Measurements from ENCODE around the gene SLX4. TPM values are rescaled to one million over a fixed set of nuclear protein-coding genes. Genes with fewer than 3 reads are reported as not detected.

The SLX4 gene
- polyA plus RNA-seq, 1 experiment = 1.6 TPM

DNA sequence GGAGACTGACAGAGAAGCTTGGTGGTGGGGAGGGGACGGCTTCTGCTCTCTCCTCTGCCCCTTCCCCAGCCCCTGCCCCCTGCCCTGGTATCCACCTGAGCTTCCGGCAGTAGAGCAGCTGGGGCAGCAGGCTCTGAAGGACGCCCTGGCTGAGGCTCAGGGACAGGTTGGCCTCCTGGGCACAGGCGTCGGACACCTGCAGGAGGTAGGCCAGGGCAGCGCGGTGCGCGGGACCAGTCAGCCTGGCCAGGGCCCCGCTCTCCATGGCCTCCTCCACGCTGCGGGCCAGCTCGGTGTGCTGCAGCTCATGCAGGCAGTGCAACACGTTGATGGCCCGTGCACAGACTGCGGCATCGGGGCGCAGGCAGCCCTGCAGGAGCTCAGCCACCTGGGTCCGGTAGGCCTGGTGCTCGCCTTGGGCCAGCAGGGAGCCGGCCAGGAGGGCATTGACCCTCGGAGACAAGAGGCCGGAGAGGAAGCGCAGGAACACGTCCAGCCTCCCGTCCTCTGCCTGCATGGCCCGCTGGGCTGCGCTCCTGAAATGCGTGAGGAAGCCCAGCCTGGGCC is 48.4 kb downstream of the SLX4 start:
- CTCF ChIA-PET = interaction anchor here (0.5 kb wide), 1 partner anchor 11 kb away, joined by 3 read pairs; no protein-coding TSS in a partner anchor
- H3K4me3 ChIP-seq (ENCODE audit: low read depth, low read length) = no peak overlapping the region
- DNase-seq (ENCODE audit: low read depth, low spot score) = no peak
- POLR2A ChIA-PET = no interaction called here
- TF ChIP-seq, protein P1, sequence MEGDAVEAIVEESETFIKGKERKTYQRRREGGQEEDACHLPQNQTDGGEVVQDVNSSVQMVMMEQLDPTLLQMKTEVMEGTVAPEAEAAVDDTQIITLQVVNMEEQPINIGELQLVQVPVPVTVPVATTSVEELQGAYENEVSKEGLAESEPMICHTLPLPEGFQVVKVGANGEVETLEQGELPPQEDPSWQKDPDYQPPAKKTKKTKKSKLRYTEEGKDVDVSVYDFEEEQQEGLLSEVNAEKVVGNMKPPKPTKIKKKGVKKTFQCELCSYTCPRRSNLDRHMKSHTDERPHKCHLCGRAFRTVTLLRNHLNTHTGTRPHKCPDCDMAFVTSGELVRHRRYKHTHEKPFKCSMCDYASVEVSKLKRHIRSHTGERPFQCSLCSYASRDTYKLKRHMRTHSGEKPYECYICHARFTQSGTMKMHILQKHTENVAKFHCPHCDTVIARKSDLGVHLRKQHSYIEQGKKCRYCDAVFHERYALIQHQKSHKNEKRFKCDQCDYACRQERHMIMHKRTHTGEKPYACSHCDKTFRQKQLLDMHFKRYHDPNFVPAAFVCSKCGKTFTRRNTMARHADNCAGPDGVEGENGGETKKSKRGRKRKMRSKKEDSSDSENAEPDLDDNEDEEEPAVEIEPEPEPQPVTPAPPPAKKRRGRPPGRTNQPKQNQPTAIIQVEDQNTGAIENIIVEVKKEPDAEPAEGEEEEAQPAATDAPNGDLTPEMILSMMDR (IDR thresholded peaks at IDR 0.05; ENCODE audit: low read depth, low read length) = no peak
- H3K9me3 ChIP-seq (ENCODE audit: control insufficient read depth, insufficient read depth, low read length) = peaks cover 10% of the 10 kb centered on the region
- H3K27me3 ChIP-seq (ENCODE audit: control insufficient read depth, insufficient read depth, low read length) = peaks cover 4% of the 10 kb centered on the region
- no peak overlapping the region for H3K27ac ChIP-seq (ENCODE audit: low read depth, low read length)

DNA sequence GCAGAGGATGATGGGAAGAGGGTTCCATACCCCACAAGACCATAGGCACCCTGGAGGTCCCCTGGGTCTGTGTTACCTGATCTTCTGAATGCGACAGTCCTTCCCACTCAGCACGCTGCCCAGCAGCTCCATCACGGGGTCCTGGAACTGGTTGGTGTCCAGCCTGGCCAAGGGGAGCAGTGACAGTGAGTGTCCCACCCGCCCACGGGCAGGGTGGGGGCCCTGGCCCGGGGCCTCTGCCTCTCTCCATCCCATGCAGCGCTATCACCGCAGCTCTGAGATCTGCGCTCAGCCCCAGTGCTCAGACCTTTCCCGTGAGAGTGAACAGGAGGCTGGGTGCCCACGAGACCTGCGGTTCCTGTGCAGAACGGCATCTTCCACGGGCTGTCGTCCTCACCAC is 49.8 kb downstream of the SLX4 start:
- peaks cover 6% of the 10 kb centered on the region for H3K27me3 ChIP-seq (ENCODE audit: control insufficient read depth, insufficient read depth, low read length)
- DNase-seq (ENCODE audit: low read depth, low spot score) = no peak
- TF ChIP-seq, protein P1 (IDR thresholded peaks at IDR 0.05; ENCODE audit: low read depth, low read length) = no peak
- CTCF ChIA-PET = no interaction called here
- no peak overlapping the region for H3K27ac ChIP-seq (ENCODE audit: low read depth, low read length)
- peaks cover 10% of the 10 kb centered on the region for H3K9me3 ChIP-seq (ENCODE audit: control insufficient read depth, insufficient read depth, low read length)
- POLR2A ChIA-PET = no interaction called here
- H3K4me3 ChIP-seq (ENCODE audit: low read depth, low read length) = no peak overlapping the region

DNA sequence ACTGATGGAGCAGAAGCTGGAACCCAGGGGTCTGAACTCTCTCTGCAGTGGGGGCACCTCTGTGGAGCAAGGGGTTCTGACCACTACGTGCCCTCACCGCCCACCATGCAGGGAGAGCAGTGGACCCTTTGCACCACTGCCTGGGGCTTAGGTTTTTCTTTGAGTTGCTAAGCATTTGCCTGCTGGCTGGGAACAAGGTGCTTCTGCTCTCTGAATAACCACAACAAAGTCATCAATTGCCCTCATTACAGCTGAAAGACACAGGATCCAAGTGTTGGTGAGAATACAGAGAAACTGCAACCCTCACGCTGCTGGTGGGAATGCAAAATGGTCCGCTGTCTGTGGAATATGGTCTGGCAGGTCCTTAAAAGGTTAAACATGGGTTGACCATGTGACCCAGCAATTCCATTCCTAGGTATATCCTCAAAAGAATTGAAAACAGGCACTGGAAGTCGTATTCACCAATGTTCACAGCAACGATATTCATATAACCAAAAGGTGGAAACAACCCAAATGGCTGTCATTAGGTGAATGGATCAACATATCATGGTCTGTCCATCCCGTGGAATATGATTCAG is 57.0 kb downstream of the SLX4 start:
- DNase-seq (ENCODE audit: low read depth, low spot score) = no peak
- Histone ChIP-seq H3K9me3 (ENCODE audit: control insufficient read depth, insufficient read depth, low read length) (no peaks in the 10 kb centered on the region; the same call in 1 of the 2 replicates), H3K4me3 (ENCODE audit: low read depth, low read length) (no peak overlapping the region), H3K27ac (ENCODE audit: low read depth, low read length) (no peak overlapping the region), H3K27me3 (ENCODE audit: control insufficient read depth, insufficient read depth, low read length) (peaks cover 9% of the 10 kb centered on the region)
- ChIA-PET CTCF (no interaction called here), POLR2A (no interaction called here)
- TF ChIP-seq, protein P1 (IDR thresholded peaks at IDR 0.05; ENCODE audit: low read depth, low read length) = no peak

DNA sequence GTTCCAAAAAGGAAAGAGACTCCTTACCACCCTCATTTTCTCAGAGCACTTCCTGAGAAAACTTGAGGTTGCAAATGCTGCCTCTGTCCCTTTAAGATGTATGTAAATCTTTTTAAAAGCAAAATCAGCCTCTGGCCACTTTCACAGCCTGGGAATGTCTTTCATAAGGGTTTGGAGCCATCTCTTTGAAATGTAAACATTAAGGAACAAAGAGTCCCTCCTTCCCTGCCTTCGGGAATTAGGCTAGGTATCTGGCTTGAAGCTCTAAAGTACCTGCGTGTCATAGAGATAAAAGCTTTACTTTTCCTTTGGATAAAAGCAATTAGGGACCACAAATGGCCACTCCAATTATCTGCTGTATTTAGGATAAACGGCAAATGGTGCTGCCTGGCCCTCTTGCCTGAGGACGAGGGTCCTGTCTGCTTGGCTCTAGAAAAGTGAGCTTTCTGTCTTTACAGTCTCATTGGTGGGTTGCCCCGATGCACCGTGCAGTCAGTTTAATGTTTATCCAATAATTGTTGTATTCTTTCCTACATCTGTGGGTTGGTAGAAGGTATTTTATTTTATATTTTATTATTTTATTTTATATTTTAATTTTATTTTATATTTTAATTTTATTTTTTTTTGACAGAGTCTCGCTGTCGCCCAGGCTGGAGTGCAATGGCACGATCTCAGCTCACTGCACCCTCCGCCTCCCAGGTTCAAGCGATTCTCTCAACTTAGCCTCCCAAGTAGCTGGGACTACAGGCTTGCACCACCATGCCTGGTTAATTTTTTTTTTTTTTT is 58.1 kb downstream of the SLX4 start:
- no peaks in the 10 kb centered on the region; the same call in 1 of the 2 replicates for H3K9me3 ChIP-seq (ENCODE audit: control insufficient read depth, insufficient read depth, low read length)
- CTCF ChIA-PET = no interaction called here
- TF ChIP-seq, protein P1 (IDR thresholded peaks at IDR 0.05; ENCODE audit: low read depth, low read length) = no peak
- POLR2A ChIA-PET = interaction anchor here (0.6 kb wide), 1 partner anchor 226 kb away, joined by 4 read pairs; no protein-coding TSS in a partner anchor
- H3K27me3 ChIP-seq (ENCODE audit: control insufficient read depth, insufficient read depth, low read length) = peaks cover 8% of the 10 kb centered on the region
- H3K4me3 ChIP-seq (ENCODE audit: low read depth, low read length) = no peak overlapping the region
- no peak overlapping the region for H3K27ac ChIP-seq (ENCODE audit: low read depth, low read length)
- DNase-seq (ENCODE audit: low read depth, low spot score) = no peak

Data from AG04450 (cell line).